DMS53 treated with DMSO at 0.1 percent for 48 hours (cell line): Measurements from ENCODE around the gene PIRT.

ENCODE experiments used
- DNase-seq: peaks from one replicate; lab custom pipeline; 2025; ENCODE audit not compliant: unreplicated experiment; lab: John Stamatoyannopoulos, UW

The PIRT gene

DNA sequence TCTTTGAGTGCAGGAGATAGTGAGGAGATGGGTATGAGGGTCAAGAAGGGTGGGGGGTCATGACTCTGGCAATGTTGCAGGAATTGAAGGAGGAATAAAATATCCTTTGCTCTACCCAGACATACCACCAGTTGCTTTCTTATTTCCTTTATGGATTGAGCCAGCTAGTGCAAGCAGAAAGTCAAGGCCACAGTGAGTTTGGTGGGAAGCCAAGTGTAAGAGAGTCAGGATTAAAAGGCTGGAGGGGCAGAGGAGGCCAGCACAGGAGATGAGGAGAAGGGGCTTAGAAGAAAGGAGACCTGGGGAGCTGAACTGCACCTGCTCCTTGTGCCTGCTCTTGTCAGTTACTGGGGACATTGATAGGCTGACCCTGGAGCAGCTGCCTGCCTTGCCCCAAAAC lies 16.1 kb downstream of the PIRT start:
- no peak for DNase-seq

DNA sequence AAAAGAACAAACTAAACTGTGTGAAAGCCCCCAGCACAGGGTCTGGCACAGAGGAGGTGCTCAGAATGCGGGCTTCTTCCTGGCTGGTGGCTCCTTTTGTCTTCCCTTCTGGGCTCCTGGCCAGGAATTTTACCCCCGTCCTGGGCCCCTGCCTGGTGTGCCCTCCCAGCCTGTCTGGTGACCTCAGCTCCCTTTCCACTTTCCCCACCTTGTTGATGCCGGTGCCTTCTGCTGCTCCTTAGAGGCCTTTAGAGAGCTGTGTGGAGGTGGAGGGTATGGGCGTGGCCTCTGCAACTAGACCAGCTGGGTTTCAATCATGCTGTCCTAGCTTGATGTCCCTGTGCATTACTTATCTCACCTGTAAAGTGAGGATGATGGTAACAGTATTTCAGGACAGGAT lies 16.8 kb downstream of the PIRT start:
- DNase-seq, result no peak

DNA sequence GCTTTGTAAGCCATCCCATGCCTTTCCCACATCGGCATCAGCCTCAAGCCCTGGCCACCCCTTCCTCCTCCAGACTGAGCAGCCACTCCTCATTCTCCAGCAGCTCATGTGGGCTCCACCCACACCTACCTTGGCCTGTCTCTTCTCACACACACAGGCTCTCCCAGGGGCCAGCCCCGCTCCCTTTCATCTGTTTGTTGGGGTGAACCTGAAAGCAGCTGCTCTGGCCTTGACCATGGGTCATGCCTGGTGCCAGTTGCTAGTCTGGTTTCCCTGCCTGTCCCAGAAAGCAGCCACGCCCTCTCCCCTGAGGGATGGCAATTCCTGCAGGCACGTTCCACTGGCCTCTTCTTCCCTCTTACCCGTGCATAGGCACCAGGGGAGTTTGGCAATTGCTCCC lies 22.6 kb downstream of the PIRT start:
- DNase-seq, result no peak

DNA sequence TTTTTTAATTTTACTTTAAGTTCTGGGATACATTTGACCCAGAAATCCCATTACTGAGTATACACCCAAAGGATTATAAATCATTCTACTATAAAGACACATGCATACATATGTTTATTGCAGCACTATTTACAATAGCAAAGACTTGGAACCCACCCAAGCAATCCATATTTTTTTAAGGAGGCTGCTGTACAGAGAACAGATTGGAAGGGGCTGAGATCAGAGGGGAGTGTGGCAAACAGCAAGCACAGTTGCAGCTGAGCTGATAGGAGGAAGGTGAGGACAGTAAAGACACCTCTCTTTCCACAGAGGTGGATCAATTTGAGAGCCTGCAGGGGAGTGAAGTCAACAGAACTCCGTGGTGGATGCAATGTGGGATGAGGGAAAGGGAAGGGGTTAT lies 23.8 kb downstream of the PIRT start:
- no peak for DNase-seq

DNA sequence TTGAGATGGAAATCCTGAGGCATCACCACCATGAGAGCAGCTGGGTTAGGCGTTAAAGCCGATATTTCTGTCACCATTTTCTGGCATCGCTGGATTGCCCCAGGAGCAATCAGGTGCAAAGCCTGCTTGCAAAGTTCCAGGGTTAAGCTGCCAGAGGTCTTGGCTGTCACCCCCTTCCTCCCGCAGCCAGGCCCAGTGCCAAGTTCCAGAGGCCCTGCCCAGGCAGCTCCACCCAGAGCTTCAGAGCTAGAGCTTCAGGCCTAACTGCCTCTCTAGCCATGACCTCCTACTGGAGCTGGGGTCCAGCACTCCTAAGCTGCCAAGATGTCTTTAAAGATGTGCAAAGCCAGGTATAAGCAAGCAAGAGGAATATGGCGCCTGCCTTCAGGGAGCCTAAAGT lies 25.2 kb downstream of the PIRT start:
- DNase-seq, result no peak

DNA sequence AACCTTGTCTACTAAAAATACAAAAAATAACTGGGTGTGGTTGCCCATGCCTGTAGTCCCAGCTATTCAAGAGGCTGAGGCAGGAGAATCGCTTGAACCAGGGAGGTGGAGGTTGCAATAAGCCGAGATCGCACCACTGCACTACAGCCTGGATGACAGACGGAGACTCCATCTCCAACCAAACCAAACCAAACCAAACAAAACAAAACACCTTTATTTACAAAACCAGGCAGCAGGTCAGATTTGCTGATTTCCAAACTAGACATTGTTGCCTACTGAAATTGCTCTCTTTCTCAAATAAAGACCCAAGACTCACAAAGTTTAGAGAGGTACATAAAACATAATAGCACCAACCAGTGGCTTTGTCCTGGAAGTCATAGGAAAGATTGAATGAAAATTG lies 28.3 kb downstream of the PIRT start:
- DNase-seq, result no peak

DNA sequence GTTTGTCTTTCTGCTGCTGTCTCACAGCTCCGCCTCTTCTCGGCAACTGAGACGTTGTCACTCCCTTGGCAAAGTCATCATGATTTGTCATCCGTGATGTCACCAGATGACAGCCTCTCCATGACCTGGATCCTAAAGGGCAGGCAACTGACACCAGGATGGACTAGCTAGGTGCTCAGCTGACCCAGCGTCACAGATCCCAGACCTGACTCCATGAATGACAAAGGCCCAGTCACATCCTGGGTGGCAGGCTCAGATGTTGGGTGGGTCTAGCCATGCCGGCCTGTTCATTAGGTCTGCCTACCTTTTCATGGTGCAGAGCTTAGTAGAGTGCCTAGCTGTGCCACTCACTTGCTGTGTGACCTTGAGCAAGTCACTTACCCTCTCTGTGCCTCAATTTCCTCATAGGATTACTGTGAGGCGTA lies 30.2 kb downstream of the PIRT start:
- DNase-seq, result no peak

DNA sequence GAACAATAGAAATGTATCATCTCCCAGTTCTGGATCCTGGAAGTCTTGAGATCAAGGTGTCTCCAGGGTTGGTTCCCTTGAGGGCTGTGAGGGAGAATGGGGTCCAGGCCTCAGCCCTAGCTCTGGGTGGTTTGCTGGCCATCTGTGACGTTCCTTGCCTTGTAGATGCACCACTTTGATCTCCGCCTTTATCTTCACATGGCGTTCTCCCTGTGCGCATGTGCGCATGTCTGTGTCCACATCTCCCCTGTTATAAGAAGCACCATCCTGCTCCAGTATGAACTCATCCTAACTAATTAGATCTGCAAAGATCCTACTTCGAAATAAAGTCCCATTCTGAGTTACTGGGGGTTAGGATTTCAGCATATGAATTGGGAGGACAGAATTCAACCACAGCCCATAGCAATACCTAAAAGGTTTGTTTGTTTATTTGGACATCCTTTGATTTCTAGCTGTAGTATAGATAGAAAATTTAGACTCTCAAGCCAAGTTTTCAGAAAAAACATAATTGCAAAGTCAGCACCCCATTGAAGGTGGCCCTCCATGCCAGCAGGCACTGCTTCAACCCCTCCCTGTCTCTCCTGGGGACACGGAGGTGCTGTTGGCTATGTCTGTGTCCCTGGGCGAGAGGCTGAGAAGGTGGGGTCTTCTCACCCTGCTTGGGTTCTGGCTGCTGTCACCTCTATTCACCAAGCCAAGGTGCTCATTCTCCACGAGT lies 31.2 kb downstream of the PIRT start:
- no peak for DNase-seq

DNA sequence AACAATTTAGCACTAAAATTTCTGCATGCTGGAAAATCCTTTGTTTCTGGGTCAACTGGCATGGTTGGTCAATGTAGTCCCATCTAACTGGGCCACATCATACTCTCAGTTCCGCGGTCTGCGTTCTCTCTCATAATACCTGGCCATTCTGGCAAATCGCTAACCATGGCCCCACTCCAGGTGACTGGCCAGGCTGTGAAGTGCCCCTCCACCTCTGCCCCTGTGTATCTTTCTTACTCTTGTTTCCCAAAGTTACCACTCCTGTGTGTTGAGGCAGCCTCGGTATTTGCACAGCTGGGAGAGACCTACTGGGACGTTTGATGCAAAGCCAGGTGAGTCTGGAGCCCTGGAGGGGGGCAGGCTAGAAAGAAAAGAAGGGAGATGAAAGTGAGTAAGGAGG lies 32.0 kb downstream of the PIRT start:
- DNase-seq, result no peak

DNA sequence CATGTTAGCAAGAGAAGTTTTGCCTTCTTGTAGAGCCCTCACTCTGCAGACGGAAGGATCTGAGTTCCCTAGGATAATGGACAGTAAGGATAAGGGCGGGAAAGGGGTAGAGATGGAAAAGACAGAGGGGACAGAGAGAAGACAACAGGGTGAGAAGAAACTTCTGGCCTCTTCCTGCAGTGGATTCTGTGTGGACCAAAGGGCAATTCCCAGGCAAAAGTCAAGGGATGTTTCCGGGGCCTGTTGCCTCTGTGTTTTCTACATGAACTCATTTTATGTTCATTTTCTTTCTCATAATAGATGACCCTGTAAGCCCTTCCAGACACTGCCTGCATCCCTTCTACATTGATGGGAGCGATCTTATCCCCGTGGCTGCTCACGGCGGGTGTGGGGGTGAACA lies 33.3 kb downstream of the PIRT start:
- DNase-seq, result no peak

DNA sequence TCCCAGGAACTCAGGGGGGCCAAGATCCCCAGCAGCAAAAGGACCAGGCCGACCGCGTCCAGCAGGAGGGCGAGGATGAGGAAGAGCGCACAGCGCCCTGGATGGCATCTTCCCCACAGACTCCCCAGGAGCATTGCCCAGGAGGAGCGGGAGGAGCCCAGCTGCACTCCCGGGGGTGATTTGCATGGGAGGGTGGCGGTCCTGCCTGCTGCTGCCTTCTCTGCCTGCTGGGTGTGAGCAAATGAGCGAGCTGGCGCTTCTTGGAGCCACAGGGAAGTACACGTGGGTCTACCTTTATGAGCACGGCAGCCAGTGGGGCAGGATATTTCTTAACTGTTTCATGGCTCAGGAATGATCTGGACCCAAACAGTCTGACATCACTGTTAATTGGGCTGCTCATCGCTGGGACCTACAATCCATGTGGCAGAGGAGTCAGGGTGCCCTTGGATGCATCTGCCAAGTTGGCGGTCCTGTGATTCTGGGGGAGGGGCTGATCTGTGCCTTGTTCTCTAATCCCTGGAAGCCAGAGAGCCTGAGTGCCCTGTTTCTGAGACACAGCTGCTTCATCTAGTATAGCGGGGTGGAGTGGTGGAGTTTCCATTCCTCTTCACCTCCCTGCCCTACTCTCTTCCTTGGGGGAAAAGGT lies 33.9 kb downstream of the PIRT start, which contains the start of gene TMEM238L:
Gene TMEM238L, minus strand, starts transcription at position 270 of the 646 bp plus-strand sequence. Its CDS starts 136 bp downstream, at position 134.
- no peak for DNase-seq

DNA sequence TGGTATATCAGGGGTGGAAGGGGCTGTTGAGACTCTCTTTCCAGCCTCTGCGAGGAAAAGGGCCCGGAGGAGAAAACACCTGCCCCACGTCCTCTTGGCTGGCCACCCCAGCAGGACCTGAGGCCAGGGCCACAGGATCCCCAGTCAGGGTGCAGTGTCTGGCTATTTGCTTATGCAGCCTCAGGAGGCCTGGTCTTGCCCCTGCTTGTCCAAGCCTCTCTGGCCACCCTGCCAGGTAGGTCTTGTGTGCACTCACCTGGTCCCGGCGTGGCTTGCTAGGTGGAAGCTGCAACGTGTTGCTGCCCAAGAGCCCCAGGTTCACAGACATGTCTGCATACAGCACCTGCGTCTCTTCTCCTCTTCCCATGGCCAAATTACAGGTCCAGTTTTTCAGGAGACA lies 34.5 kb downstream of the PIRT start:
- DNase-seq, result no peak

DNA sequence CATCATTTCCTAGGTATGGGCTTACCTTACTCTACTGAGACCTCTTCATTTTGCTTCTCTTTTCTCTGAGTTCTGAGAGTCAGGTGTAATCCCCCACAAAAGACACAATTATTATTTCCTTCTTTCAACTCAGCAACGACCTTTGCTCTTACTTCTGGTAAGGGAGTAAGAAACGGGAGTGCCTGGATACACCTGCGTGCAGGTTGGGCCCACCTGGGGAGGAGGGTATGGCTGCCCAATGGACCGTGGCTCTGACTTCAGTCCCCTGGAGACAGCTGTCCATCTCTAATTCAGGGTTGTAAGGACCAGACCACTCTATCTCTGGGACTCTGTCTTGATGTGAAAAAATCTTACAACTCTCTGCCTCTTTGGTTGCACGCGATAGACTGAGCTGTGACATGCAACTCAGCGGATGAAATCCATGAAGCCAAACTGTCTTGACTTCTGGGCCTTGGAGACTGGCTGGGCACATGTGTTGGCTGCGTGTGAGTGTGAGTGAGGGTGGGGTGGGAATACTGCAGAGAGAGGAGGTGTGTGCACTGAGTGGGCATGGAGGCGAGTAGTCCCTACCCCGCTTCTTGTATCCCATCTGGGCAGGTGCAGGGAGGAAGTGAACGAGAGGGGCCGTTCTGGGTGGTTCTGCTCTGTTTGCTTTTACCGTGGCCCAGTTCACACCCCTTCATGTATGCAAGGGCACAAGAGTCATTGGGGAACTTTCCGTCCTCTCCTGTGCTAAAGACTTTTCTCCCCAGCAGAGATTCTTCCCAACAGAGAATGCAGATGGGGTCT lies 35.2 kb downstream of the PIRT start:
- no peak for DNase-seq

DNA sequence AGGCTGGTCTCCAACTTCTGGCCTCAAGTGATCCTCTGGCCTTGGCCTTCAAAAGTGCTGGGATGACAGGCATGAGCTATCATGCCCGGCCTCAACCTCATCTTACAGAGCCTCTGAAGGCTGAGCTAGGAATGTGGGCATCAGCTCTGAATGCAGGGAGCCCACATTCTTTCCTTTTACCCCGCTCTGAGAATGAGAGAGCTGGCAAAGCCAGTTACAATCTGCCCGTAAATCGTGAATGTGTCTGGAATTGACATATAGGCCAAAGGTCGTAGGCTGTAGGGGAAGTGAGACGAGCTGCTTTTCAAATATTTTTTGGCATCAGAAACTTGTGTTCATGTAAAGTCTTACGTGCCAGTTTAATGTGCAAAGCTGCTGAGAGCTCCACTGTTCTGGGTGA lies 38.5 kb downstream of the PIRT start:
- DNase-seq, result no peak

DNA sequence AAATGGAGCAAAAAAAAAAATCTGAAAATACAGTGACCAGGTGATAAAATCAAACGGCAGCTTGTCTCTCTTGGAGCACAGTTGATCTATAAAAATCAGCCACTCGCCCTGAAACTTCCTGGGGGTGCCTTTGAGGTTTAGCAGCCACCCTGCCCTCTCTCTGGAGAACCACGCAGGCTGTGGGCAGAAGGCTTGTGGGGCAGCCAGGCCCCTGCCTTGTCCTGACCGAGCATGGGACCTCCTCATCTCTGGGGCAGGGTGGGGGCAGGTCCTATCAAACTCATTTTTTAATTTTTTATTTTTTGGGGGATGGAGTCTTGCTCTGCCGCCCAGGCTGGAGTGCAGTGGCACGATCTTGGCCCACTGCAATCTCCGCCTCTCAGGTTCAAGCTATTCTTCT lies 39.0 kb downstream of the PIRT start:
- no peak for DNase-seq

DNA sequence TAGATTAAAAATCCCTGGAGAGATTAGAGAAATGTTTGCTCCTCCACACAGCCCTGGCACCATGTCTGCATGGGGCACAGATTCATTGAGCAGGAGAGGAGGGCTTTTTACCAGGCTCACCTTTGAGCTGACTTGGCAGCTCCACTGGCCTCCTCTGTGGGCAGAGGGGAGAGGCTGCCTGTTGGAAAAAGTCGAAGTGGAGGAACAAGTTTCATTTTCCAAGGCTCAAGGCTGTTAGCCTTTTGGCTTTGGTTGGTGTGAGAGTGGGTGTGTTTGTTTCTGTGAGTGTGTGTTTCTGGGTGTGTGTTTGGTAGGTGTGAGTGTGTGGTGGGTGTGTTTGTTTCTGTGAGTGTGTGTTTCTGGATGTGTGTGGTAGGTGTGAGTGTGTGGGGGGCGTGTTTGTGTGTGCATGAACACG lies 39.5 kb downstream of the PIRT start:
- no peak for DNase-seq

DNA sequence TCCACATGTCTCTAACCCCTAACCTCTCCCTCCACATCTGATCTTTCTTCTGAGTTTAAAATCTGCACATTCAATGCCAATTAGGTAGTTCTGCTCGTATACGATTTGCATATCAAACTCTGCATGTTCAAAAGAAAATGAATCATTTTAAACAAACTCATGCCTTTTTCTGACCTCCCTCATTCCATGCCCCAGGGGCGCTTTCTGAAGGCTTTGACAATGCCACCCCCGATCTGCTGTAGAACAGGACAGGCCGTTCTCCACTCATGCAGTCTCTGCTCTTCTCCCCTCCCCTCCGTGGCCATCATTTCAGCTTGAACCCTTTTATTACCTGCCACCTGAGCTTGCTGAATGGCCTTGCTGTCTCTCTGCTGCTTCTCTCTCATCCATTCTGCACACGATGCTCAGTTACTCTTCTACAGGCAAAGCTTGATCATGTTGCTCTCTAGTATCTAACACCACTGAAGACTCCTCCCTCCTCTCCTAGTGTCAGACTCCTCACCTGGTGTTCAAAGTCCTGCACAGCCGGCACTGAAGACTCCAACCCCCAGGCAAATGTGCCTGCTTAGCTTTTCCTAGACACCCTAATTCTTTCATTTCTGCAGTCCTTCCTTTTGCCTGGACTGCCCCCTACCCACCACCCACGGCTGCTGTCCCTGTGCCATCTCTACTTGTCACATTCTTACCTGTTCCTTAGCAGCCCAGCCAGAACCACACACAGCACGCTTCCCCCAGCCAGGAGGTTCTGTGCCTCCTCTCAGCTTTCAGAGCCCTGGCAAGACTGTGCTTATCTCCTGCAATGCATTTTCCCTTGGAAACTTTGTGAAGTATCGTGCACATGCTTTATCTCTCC lies 40.2 kb downstream of the PIRT start:
- DNase-seq, result no peak

DNA sequence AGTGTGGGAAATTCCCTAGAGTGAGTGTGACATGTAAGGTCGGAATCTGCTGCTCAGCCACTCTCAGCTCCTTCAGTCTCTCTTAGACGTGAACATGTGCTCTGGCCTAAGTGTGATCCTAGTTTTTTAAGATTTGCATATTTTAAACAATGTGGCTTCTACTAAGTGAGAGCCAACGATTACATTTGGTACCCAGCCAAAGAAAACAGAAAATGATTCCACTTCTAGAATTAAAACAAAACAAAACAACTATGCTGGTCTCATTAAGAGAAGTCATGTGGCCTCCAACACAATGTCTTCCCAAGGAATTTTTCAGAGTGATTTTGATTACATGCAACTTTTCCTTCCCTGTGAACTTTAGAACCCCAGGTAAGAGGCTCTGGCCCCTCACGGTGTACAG lies 44.1 kb downstream of the PIRT start:
- DNase-seq, result no peak

DNA sequence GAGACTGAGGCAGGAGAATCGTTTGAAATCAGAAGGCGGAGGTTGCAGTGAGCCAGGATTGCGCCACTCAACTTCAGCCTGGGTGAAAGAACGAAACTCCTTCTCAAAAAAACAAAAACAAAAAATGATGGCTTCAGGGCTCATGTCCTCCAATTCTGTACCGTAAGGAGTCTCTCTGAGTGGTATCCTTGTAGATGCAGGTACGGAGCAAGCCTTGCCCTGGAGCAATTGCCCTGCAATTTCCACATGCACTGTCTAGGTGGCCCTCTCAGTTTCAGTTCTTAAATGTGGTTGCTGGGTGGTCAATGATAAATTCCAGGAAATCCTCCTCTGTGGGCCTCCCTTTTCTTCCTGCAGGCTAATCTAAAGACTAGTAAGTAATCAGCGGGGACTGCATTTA lies 44.6 kb downstream of the PIRT start:
- no peak for DNase-seq

DNA sequence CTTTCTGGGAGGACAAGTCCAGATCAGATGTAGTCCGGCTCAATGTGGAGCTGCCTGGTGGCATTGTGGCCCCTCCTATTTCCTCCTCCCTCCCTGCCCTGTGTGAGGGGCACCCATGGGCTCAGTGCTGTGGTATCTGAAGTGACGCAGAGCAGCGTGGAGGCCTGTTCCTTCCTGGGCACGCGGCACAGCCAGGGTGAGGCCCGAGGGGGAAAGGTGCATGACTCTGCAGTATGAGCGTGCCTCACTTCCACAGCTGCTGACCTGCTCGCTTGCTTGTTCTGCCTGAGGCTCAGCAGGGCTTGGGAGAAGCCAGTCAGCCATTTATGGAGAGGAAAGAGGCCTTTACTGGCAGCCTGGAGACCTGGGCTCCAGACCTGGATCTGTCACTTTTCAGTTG lies 45.7 kb downstream of the PIRT start:
- DNase-seq, result no peak
